Neuronal stem cell (in vitro differentiated cells): ENCODE data around the gene YEATS2.
A peak's percentile ranks its signal among the peaks of the same experiment; 100 is the strongest.

Source experiments
- DNase-seq: peaks from one replicate; pipeline ENCODE4 v3.0.0-alpha.2; 2013; ENCODE audit warnings: low spot score
- H2AFZ ChIP-seq: one replicate; pipeline ENCODE4 v1.6.1; 2013; ENCODE audit warnings: mild to moderate bottlenecking, low read length, inconsistent platforms
- H2AK5ac ChIP-seq: 2 replicates; pipeline ENCODE4 v1.6.1; 2013; ENCODE audit warnings: low read depth, mild to moderate bottlenecking, inconsistent platforms, low read length, moderate library complexity, mixed read lengths
- H2BK120ac ChIP-seq: 2 replicates; pipeline ENCODE4 v1.6.1; 2013; ENCODE audit warnings: low read depth, mild to moderate bottlenecking, inconsistent platforms, low read length, moderate library complexity, mixed read lengths
- H2BK12ac ChIP-seq: one replicate; pipeline ENCODE4 v1.6.1; 2013; ENCODE audit warnings: low read length, inconsistent platforms
- H2BK15ac ChIP-seq: 2 replicates; pipeline ENCODE4 v1.6.1; 2013; ENCODE audit warnings: mild to moderate bottlenecking, low read length, inconsistent platforms, mixed read lengths
- H2BK5ac ChIP-seq: one replicate; pipeline ENCODE4 v1.6.1; 2013; ENCODE audit warnings: inconsistent platforms, mild to moderate bottlenecking, low read length, moderate library complexity
- H3K14ac ChIP-seq: one replicate; pipeline ENCODE4 v1.6.1; 2013; ENCODE audit warnings: low read length, inconsistent platforms
- H3K18ac ChIP-seq: 2 replicates; pipeline ENCODE4 v1.6.1; 2013; ENCODE audit warnings: low read length, inconsistent platforms
- H3K23ac ChIP-seq: 2 replicates; pipeline ENCODE4 v1.6.1; 2013; ENCODE audit warnings: low read depth, mild to moderate bottlenecking, mixed read lengths, low read length, inconsistent platforms; ENCODE audit not compliant: poor library complexity
- H3K27ac ChIP-seq: replicated peaks from 3 replicates; pipeline ENCODE4 v1.5.1; 2013; ENCODE audit warnings: low read length, inconsistent platforms
- H3K27me3 ChIP-seq, 3 experiments: 2 replicates each; pipeline ENCODE4 v1.6.1; 2013; ENCODE audit warnings: low read length in 3 of 3, mild to moderate bottlenecking in 2 of 3, inconsistent platforms in 1 of 3, low read depth in 1 of 3, mixed read lengths in 1 of 3, moderate library complexity in 1 of 3; ENCODE audit not compliant: control insufficient read depth in 3 of 3, insufficient read depth in 3 of 3
- H3K36me3 ChIP-seq, 2 donors: replicated peaks in 1 of 2; 2 replicates each; pipeline ENCODE4 v1.6.1; 2013; ENCODE audit warnings: low read length in 2 of 2; ENCODE audit not compliant: control insufficient read depth in 2 of 2, insufficient read depth in 2 of 2
- H3K4ac ChIP-seq: 2 replicates; pipeline ENCODE4 v1.6.1; 2013; ENCODE audit warnings: inconsistent platforms, mild to moderate bottlenecking, low read length, moderate library complexity
- H3K4me1 ChIP-seq, 2 donors: 1 replicate in 1 of 2; 2 replicates in 1 of 2; pipeline ENCODE4 v1.6.1; 2013; ENCODE audit warnings: low read length in 2 of 2, low read depth in 1 of 2; ENCODE audit not compliant: control insufficient read depth in 2 of 2, insufficient read depth in 1 of 2
- H3K4me2 ChIP-seq: one replicate; pipeline ENCODE4 v1.6.1; 2013; ENCODE audit warnings: mild to moderate bottlenecking, low read length, inconsistent platforms; ENCODE audit not compliant: insufficient read depth, poor library complexity, severe bottlenecking
- H3K4me3 ChIP-seq, 2 donors: 2 replicates each; pipeline ENCODE4 v1.5.1; 2013; ENCODE audit warnings: low read length in 2 of 2, mild to moderate bottlenecking in 2 of 2, inconsistent platforms in 1 of 2, moderate library complexity in 1 of 2
- H3K79me1 ChIP-seq: one replicate; pipeline ENCODE4 v1.6.1; 2013; ENCODE audit warnings: low read depth, mild to moderate bottlenecking, inconsistent platforms, low read length, moderate library complexity
- H3K9ac ChIP-seq: one replicate; pipeline ENCODE4 v1.6.1; 2013; ENCODE audit warnings: mild to moderate bottlenecking, low read depth, low read length, inconsistent platforms; ENCODE audit not compliant: poor library complexity
- H3K9me3 ChIP-seq, 2 donors: replicated peaks in 1 of 2; 2 replicates each; pipeline versions ENCODE3 to v1.6.1; 2013; ENCODE audit warnings: low read length in 2 of 2, mild to moderate bottlenecking in 2 of 2, inconsistent platforms in 1 of 2, low read depth in 1 of 2, mixed read lengths in 1 of 2, moderate library complexity in 1 of 2; ENCODE audit not compliant: control insufficient read depth in 2 of 2, insufficient read depth in 1 of 2
- H4K8ac ChIP-seq: one replicate; pipeline ENCODE4 v1.6.1; 2013; ENCODE audit warnings: low read depth, mild to moderate bottlenecking, inconsistent platforms, low read length, moderate library complexity
- H4K91ac ChIP-seq: one replicate; pipeline ENCODE4 v1.6.1; 2013; ENCODE audit warnings: low read length, low read depth, mild to moderate bottlenecking, inconsistent platforms; ENCODE audit not compliant: poor library complexity
- WGBS, 2 donors: extraction: QIAGEN DNeasy Blood & Tissue Kit; methylation state at CpG; one replicate each; pipeline ENCODE4 v1.1.7; 2013; ENCODE audit warnings: missing lambda C conversion rate in 2 of 2, mixed read lengths in 1 of 2; ENCODE audit not compliant: insufficient read length in 2 of 2, insufficient replicate concordance in 1 of 2; ENCODE audit errors: extremely low coverage in 2 of 2; 5-methylcytosine and 5-hydroxymethylcytosine counted together

The YEATS2 gene

GRCh38 chr3:183796372-183796771 lies 98.8 kb downstream of the YEATS2 start:
- no peak overlapping the region for H2BK5ac ChIP-seq
- no peak overlapping the region for H3K18ac ChIP-seq
- DNase-seq = no peak
- H2AFZ ChIP-seq = no peak overlapping the region
- H3K79me1 ChIP-seq = peaks cover 4% of the 10 kb centered on the region
- no peaks in the 10 kb centered on the region for H3K4me1 ChIP-seq
- H3K4me2 ChIP-seq = no peak overlapping the region
- H3K4me3 ChIP-seq = no peak overlapping the region
- H3K36me3 ChIP-seq = peaks cover 37 to 92% of the 10 kb centered on the region in 2 donors
- H3K27ac ChIP-seq = no peak overlapping the region
- no peak overlapping the region for H3K23ac ChIP-seq
- no peak overlapping the region for H2BK12ac ChIP-seq
- H2BK15ac ChIP-seq = no peak overlapping the region
- no CpG with 5 or more reads among the region's 6 CpGs for WGBS, 2 donors
- H2BK120ac ChIP-seq = no peak overlapping the region
- H3K27me3 ChIP-seq = no peaks in the 10 kb centered on the region
- H2AK5ac ChIP-seq = no peak overlapping the region
- H3K9me3 ChIP-seq = no peaks in the 10 kb centered on the region
- no peak overlapping the region for H3K9ac ChIP-seq
- no peak overlapping the region for H4K91ac ChIP-seq
- H3K14ac ChIP-seq = no peak overlapping the region
- H3K4ac ChIP-seq = peak overlapping the region; percentile 76
- no peak overlapping the region for H4K8ac ChIP-seq

- Histone ChIP-seq H3K36me3 (peaks cover 41 to 92% of the 10 kb centered on the region in 2 donors), H3K27ac (no peak overlapping the region)
Observed at GRCh38 chr3:183797996-183798395, 100.4 kb downstream of the YEATS2 start.

DNA sequence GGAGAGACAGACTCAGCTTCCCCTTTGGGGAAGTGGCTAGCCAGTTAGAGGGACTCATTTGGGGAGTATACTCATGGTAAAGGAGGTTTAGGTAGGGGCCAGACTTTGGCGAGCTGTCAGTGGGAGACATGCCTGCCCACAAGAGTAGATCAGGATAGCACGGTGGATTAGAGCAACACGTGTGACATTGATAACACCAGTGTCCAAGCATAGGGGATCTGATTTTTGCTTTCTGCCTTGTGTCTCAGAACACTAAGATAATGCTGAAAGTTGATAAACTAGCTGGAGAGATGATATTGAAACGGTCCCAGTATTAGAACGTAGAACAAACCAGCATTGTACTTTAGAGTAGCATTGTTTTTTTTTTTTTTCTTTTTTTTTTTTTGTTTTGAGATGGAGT lies 101.9 kb downstream of the YEATS2 start:
- Histone ChIP-seq H2BK15ac (no peak overlapping the region), H3K4me3 (no peak overlapping the region), H4K91ac (no peak overlapping the region), H3K4ac (no peak overlapping the region), H2AK5ac (no peak overlapping the region), H3K23ac (no peak overlapping the region), H3K79me1 (peaks cover 4% of the 10 kb centered on the region), H3K4me1 (no peaks in the 10 kb centered on the region), H4K8ac (no peak overlapping the region), H2BK120ac (no peak overlapping the region), H3K9ac (no peak overlapping the region), H3K27me3 (no peaks in the 10 kb centered on the region), H3K18ac (no peak overlapping the region), H2BK5ac (no peak overlapping the region), H3K9me3 (peaks cover 0 to 2% of the 10 kb centered on the region in 2 donors), H2BK12ac (no peak overlapping the region), H2AFZ (no peak overlapping the region), H3K4me2 (no peak overlapping the region), H3K14ac (no peak overlapping the region), H3K36me3 (peaks cover 47 to 93% of the 10 kb centered on the region in 2 donors), H3K27ac (no peak overlapping the region)
- DNase-seq = no peak
- WGBS, 2 donors = no CpG with 5 or more reads among the region's 5 CpGs

More at GRCh38 chr3:183797996-183798395, 100.4 kb downstream of the YEATS2 start:
- no peak overlapping the region for H2BK5ac ChIP-seq
- H3K14ac ChIP-seq = no peak overlapping the region
- H3K18ac ChIP-seq = no peak overlapping the region
- DNase-seq = no peak
- no peak overlapping the region for H2BK120ac ChIP-seq
- H4K91ac ChIP-seq = no peak overlapping the region
- H2BK12ac ChIP-seq = no peak overlapping the region
- no peak overlapping the region for H2AK5ac ChIP-seq
- H3K27me3 ChIP-seq = no peaks in the 10 kb centered on the region
- no peak overlapping the region for H3K4ac ChIP-seq
- no peak overlapping the region for H3K23ac ChIP-seq
- H3K4me3 ChIP-seq = peak overlapping the region in 1 of 2 donors; percentile 30
- H3K4me1 ChIP-seq = no peaks in the 10 kb centered on the region
- H2AFZ ChIP-seq = no peak overlapping the region
- H3K79me1 ChIP-seq = peaks cover 4% of the 10 kb centered on the region
- WGBS, 2 donors = no CpG with 5 or more reads among the region's 9 CpGs
- no peak overlapping the region for H2BK15ac ChIP-seq
- no peaks in the 10 kb centered on the region for H3K9me3 ChIP-seq
- no peak overlapping the region for H4K8ac ChIP-seq
- no peak overlapping the region for H3K4me2 ChIP-seq
- peak overlapping the region; percentile 9 for H3K9ac ChIP-seq

DNA sequence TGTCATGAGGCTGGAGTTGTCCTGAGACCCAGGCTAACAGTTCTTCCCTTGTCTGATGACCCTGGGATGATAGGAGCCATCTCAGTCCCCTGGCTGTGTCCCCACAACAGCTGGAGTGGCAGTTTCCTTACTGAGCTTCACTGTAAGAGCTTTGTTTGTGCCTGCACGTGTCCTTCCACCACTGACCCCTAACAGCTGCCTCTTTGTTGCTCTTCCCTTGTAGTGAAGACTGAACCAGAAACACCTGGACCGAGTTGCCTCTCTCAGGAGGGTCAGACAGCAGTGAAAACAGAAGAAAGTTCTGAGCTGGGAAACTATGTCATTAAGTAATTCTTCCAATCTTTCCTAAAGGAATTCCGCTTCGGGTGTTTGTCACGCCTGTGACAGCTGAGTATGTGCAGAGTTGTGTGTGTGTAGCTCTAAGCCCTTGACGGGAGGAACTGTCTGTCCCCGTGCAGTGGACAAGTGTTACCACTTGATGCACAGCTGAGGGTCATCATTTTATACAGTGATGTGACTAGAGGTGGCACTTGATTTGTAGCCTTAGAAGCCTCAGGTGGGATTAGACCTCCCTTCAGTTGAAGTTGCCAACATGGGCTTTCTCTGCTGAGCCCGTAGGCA lies 102.8 kb downstream of the YEATS2 start:
- DNase-seq = no peak
- no peak overlapping the region for H3K27ac ChIP-seq

More for the DNA sequence above, 102.8 kb downstream of the YEATS2 start:
- no peak overlapping the region for H3K14ac ChIP-seq
- H3K23ac ChIP-seq = no peak overlapping the region
- no peak overlapping the region for H4K91ac ChIP-seq
- peaks cover 48 to 93% of the 10 kb centered on the region in 2 donors for H3K36me3 ChIP-seq
- peaks cover 0 to 2% of the 10 kb centered on the region in 2 donors for H3K9me3 ChIP-seq
- H2BK120ac ChIP-seq = no peak overlapping the region
- no peak overlapping the region for H3K18ac ChIP-seq
- no CpG with 5 or more reads among the region's 8 CpGs for WGBS, 2 donors
- H3K4me2 ChIP-seq = no peak overlapping the region
- H3K4me1 ChIP-seq = no peaks in the 10 kb centered on the region
- no peak overlapping the region for H2BK12ac ChIP-seq
- H3K9ac ChIP-seq = no peak overlapping the region
- H2BK15ac ChIP-seq = no peak overlapping the region
- H3K4ac ChIP-seq = no peak overlapping the region
- H2BK5ac ChIP-seq = no peak overlapping the region
- no peak overlapping the region for H4K8ac ChIP-seq
- H2AK5ac ChIP-seq = no peak overlapping the region
- H3K27me3 ChIP-seq = no peaks in the 10 kb centered on the region
- peaks cover 4% of the 10 kb centered on the region for H3K79me1 ChIP-seq
- no peak overlapping the region for H2AFZ ChIP-seq
- no peak overlapping the region for H3K4me3 ChIP-seq
